SH-SY5Y (cell line): ENCODE results near the gene IL1RN.

Experiments used
- GATA2 ChIP-seq: IDR thresholded peaks from 2 replicates; pipeline ENCODE4 v1.6.1; 2011; ENCODE audit warnings: mild to moderate bottlenecking, low read depth, low read length
- GATA3 ChIP-seq: IDR thresholded peaks from 2 replicates; pipeline ENCODE4 v1.6.1; 2011; ENCODE audit warnings: low read depth, mild to moderate bottlenecking, low read length, moderate library complexity

DNA sequence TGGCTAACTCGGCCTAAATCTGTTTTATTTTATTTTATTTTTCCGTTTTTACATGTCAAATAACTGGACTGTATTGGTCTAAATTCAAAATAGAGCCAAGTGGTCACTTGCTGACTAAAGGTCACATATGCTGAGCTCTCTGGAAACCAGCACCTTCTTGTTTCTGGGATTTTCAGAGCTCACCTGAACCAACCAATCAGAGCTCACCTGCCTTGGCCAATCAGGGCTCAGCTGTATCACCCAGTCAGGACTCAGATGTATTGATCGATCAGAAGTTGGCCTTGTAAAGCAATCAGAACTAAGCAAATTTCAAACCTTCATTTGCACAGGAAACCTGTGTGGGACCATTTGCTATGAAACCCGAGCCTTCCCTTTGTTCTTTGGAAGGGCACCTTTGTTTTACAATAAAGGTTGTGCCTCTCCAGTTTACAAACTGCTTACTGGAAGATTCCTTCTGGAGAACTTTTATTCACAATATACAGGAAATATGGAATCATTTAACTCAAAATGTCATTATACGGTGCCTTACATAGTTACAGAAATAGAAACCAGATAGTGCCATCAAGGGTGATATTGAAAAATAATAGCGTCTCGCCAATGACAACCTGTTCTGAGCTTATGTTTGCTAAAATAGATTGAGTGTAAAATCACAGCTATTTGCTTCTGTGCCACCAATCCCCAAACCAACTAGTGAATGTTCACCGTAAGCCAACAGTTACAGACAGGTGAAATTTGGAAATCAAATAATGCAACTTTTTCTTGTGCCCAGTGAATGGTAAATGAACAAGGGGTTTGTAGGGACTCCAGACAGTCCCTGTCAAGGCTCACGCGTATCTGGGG, 29.1 kb downstream of the IL1RN start:
- no peak for TF ChIP-seq GATA3
- no peak for TF ChIP-seq GATA2
